K562 (cell line): ENCODE measurements around the gene DUSP9. TPM values are rescaled to one million over a fixed set of nuclear protein-coding genes. Genes with fewer than 3 reads are reported as not detected.

Experiments used
- ATAC-seq: fragments of 200-7000 bp; cut with Tn5 transposase; 3 replicates; pipeline ENCODE4 v1.9.1; 2020; ENCODE audit warnings: moderate library complexity
- BruUV-seq: library from RNA; stranded (reverse); fragments of 400-500 nt; replicated peaks from 2 replicates; lab custom pipeline; 2021; lab: Mats Ljungman, UMichigan
- CTCF ChIA-PET: fragments of 300-600 bp; formaldehyde crosslinking; extraction: SDS; loops from one replicate; lab custom pipeline; 2021; ENCODE audit warnings: low intra/inter-chr PET ratio; lab: Yijun Ruan, JAX
- POLR2A ChIA-PET: fragments of 300-600, 350-650 bp; sonication (Branson Sonifier 250); formaldehyde crosslinking; extraction: SDS; loops from one replicate; lab custom pipeline; 2021; ENCODE audit warnings: antibody characterized with exemption, inconsistent platforms; lab: Yijun Ruan, JAX
- DNase-seq, 4 experiments: peaks; one replicate each; pipeline versions ENCODE4 v3.0.0 to v3.0.0-alpha.2; 2011 to 2018; ENCODE audit warnings: low spot score in 3 of 4, mixed read lengths in 3 of 4; ENCODE audit errors: extremely low read depth in 1 of 4
- FAIRE-seq: peaks from 2 replicates; lab custom pipeline; 2011; peaks lifted over from hg19 to GRCh38; lab: Jason Lieb, UNC
- H2AFZ ChIP-seq: 2 replicates; pipeline ENCODE4 v1.6.0; 2011; ENCODE audit warnings: low read depth, low read length, control low read depth, inconsistent platforms
- H3K27ac ChIP-seq: fragments of 200-600 bp; 3 replicates; pipeline ENCODE4 v1.8.0; 2011; ENCODE audit warnings: low read depth, mild to moderate bottlenecking, control low read depth, inconsistent platforms, low read length, moderate library complexity, mixed read lengths; ENCODE audit errors: extremely low read depth
- H3K27me3 ChIP-seq, 2 experiments: fragments of 300-600 bp in 1 of 2; 2 replicates in 1 of 2; 3 replicates in 1 of 2; pipeline versions ENCODE4 v1.6.0 to v1.8.0; 2011; ENCODE audit warnings: inconsistent platforms in 2 of 2, low read length in 2 of 2, mild to moderate bottlenecking in 1 of 2, mixed read lengths in 1 of 2, moderate library complexity in 1 of 2; ENCODE audit not compliant: control insufficient read depth in 2 of 2, insufficient read depth in 2 of 2
- H3K36me3 ChIP-seq: fragments of 300-600 bp; 3 replicates; pipeline ENCODE4 v1.8.0; 2011; ENCODE audit warnings: mild to moderate bottlenecking, low read length, inconsistent platforms; ENCODE audit not compliant: control insufficient read depth, insufficient read depth
- H3K4me1 ChIP-seq, 2 experiments: fragments of 200-600 bp in 1 of 2; replicated peaks in 1 of 2; 2 replicates in 1 of 2; 3 replicates in 1 of 2; pipeline versions ENCODE4 v1.5.1 to v1.8.0; 2011; ENCODE audit warnings: inconsistent platforms in 2 of 2, low read length in 2 of 2, mild to moderate bottlenecking in 1 of 2, mixed read lengths in 1 of 2, moderate library complexity in 1 of 2; ENCODE audit not compliant: control insufficient read depth in 2 of 2, insufficient read depth in 2 of 2
- H3K4me2 ChIP-seq: 2 replicates; pipeline ENCODE4 v1.6.1; 2011; ENCODE audit warnings: low read length, control low read depth, inconsistent platforms, mixed read lengths; ENCODE audit not compliant: insufficient read depth
- H3K4me3 ChIP-seq: fragments of 200-600 bp; sonication (generic), shearing (Covaris generic); 2 replicates; pipeline ENCODE4 v1.5.1; 2016; ENCODE audit warnings: control low read depth, inconsistent platforms
- H3K79me2 ChIP-seq: fragments of 200-600 bp; 3 replicates; pipeline ENCODE4 v1.8.0; 2011; ENCODE audit warnings: low read length, inconsistent platforms; ENCODE audit not compliant: control insufficient read depth, insufficient read depth
- H3K9ac ChIP-seq, 2 experiments: 2 replicates each; pipeline versions ENCODE4 v1.6.0 to v1.6.1; 2011; ENCODE audit warnings: low read depth in 2 of 2, low read length in 2 of 2, control low read depth in 1 of 2, inconsistent platforms in 1 of 2, mild to moderate bottlenecking in 1 of 2, mixed read lengths in 1 of 2; ENCODE audit not compliant: insufficient read depth in 1 of 2
- H3K9me1 ChIP-seq: one replicate; pipeline ENCODE4 v1.6.0; 2011; ENCODE audit warnings: inconsistent platforms, mild to moderate bottlenecking, low read length, moderate library complexity; ENCODE audit not compliant: control insufficient read depth, insufficient read depth
- H3K9me3 ChIP-seq: replicated peaks from 2 replicates; pipeline ENCODE4 v1.5.1; 2011; ENCODE audit warnings: low read depth, low read length, inconsistent platforms; ENCODE audit not compliant: control insufficient read depth, insufficient read depth
- H4K20me1 ChIP-seq: replicated peaks from 2 replicates; pipeline ENCODE4 v1.6.1; 2011; ENCODE audit warnings: low read length, inconsistent platforms, mixed read lengths; ENCODE audit not compliant: control insufficient read depth, insufficient read depth
- CEBPG ChIP-seq, 3 experiments: fragments of 200-800 bp in 1 of 3; sonication (Bioruptor generic) in 1 of 3; sonication (generic) in 1 of 3; formaldehyde crosslinking in 1 of 3; IDR thresholded peaks in 2 of 3; conservative IDR thresholded peaks in 1 of 3; 2 replicates each; pipeline versions ENCODE4 v1.6.1 to v1.8.0; 2016 to 2022; ENCODE audit warnings: missing compliant biosample characterization in 2 of 3, missing genetic modification characterization in 2 of 3, mild to moderate bottlenecking in 1 of 3, missing genetic modification reagents in 1 of 3
- GTF2A2 ChIP-seq: IDR thresholded peaks from 2 replicates; pipeline ENCODE4 v1.6.1; 2016; ENCODE audit warnings: mild to moderate bottlenecking, missing genetic modification characterization, missing compliant biosample characterization
- ILF3 ChIP-seq: fragments of 450-650 bp; IDR thresholded peaks from 2 replicates; pipeline ENCODE4 v1.6.1; 2018; ENCODE audit warnings: antibody characterized with exemption, mild to moderate bottlenecking, moderate library complexity, borderline replicate concordance
- KAT8 ChIP-seq: fragments of 450-650 bp; IDR thresholded peaks from 2 replicates; pipeline ENCODE4 v1.6.1; 2016; ENCODE audit warnings: low read depth, mild to moderate bottlenecking
- KLF1 ChIP-seq: fragments of 450-650 bp; IDR thresholded peaks from 2 replicates; pipeline ENCODE4 v1.6.1; 2016; ENCODE audit warnings: missing genetic modification characterization, missing compliant biosample characterization
- MCM2 ChIP-seq: fragments of 450-650 bp; IDR thresholded peaks from 2 replicates; pipeline ENCODE4 v1.6.1; 2017; ENCODE audit warnings: low read depth, mild to moderate bottlenecking
- POU5F1 ChIP-seq: fragments of 150-350 bp; IDR thresholded peaks from 2 replicates; pipeline ENCODE4 v1.6.1; 2014; ENCODE audit warnings: borderline replicate concordance, low read length, low read depth, mild to moderate bottlenecking; ENCODE audit not compliant: partially characterized antibody
- TAF1 ChIP-seq: IDR thresholded peaks from 2 replicates; pipeline ENCODE4 v1.6.1; 2011; ENCODE audit warnings: mild to moderate bottlenecking, low read length, moderate library complexity; ENCODE audit not compliant: insufficient read depth, control insufficient read depth, severe bottlenecking; ENCODE audit errors: extremely low read depth
- ZNF668 ChIP-seq: fragments of 250-450 bp; sonication (Bioruptor Pico); IDR thresholded peaks from 2 replicates; pipeline ENCODE4 v1.8.0; 2022; ENCODE audit warnings: mild to moderate bottlenecking, inconsistent platforms
- WGBS: fragments of 100-300 bp; shearing (Covaris generic); methylation state at CpG from one replicate; pipeline ENCODE4 v1.1.6; 2016; ENCODE audit warnings: low coverage, mixed read lengths; ENCODE audit not compliant: insufficient coverage; ENCODE audit errors: missing lambda C conversion rate; 5-methylcytosine and 5-hydroxymethylcytosine counted together
- in situ Hi-C: fragments of 300-500 bp; cut with MboI; formaldehyde crosslinking; loops from 4 replicates; pipeline ENCODE4 v1.15.0; 2018; ENCODE audit warnings: inconsistent platforms, mixed read lengths
- intact Hi-C: fragments of 100-400 bp; cut with micrococcal nuclease; formaldehyde crosslinking; loops from 2 replicates; pipeline ENCODE4 v1.14.2; 2022
- polyA plus RNA-seq, 8 experiments: library from polyadenylated mRNA; depleted of rRNA in 4 of 8; stranded (reverse) in 5 of 8; unstranded in 3 of 8; fragments of >200 nt; fragmentation: Nextera tagmentation in 2 of 8; fragmentation: Illumina TruSeq in 1 of 8; extraction: Ambion mirVana in 2 of 8; extraction: Trizol in 1 of 8; gene quantifications; 2 replicates each; pipeline versions ENCODE4 v1.2.1 to v1.2.3, GENCODE V29; 2011 to 2014; ENCODE audit warnings: inconsistent platforms in 1 of 8, missing spikeins in 1 of 8
- total RNA-seq, 7 experiments: library from RNA; depleted of rRNA in 6 of 7; stranded (reverse); fragments of >200 nt in 6 of 7; fragmentation: Illumina TruSeq in 2 of 7; extraction: Trizol in 2 of 7; gene quantifications; 2 replicates each; pipeline versions ENCODE4 v1.2.1 to v1.2.3, GENCODE V29; 2011 to 2021; ENCODE audit warnings: low replicate concordance in 1 of 7
- TF ChIP-seq, protein P1 (sequence below): sonication (generic); formaldehyde crosslinking; IDR thresholded peaks from 2 replicates; pipeline ENCODE4 v1.8.1; 2022; ENCODE audit warnings: missing genetic modification reagents

The DUSP9 gene
- total and polyA plus RNA-seq, 9 of the 15 experiments (the other 6 are each of a cell fraction or from before 2014, with no cell fraction given), result 0.11 to 14.1 (median 5.5) TPM

DNA sequence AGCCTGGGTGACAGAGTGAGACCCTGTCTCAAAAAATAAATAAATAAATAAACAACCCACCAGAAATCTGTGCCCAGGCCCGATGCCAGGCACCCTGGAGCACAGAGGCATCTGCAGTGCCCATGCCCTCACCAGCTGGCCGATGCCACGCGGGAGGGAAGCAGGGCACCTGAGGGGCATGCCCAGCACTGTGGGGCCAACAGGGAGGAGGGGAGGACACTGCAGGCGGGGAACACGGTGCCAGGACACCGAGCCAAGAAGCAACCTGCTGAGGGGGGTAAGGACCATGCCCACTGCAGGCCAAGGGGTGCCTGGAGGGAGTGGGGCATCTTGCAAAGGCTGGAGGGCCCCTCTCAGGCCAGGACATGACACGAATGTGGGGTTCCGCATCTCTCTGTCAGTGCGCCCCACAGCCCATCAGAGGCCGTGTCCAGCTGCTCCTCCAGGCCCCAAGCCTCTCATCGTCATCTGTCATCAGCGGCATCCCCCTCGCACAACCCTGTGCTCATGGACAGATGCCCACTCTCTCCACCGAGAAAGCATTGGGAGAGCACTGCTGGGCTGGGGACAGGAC is 13.3 kb upstream of the DUSP9 start (continued):
- TF ChIP-seq ILF3, result no peak
- TF ChIP-seq, all 486 proteins: peak for 0

DNA sequence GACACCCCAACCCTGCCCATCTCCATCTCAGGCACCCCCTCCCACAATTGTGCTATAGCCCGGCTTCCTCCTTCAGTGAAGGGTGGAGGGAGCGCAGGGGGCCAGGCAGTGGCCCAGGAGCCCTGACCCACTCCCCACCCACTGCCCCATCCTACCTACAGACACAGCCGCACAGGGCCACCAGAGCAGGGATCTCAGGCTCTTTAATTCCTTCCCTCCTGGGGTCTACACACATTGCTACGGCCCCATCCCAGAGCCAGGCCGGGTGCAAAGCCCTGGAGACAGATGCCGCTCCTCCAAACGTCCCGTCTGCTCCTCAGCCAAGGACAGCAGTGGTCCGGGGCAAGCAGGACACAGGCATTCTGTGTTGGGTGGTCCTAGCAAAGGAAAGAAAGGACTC is 12.8 kb upstream of the DUSP9 start:
- FAIRE-seq (no peak), ATAC-seq (no peak), DNase-seq (no peak)
- no peaks in the 10 kb centered on the region for H3K9me3 ChIP-seq
- 11% methylated on average over 8 of the region's 9 CpGs for WGBS
- H3K36me3 ChIP-seq, result no peaks in the 10 kb centered on the region
- intact Hi-C loops (no loop called here), in situ Hi-C loops (no loop called here)
- H3K4me3 ChIP-seq, result no peak overlapping the region
- no peaks in the 10 kb centered on the region for H3K79me2 ChIP-seq
- POLR2A ChIA-PET, result no interaction called here
- H2AFZ ChIP-seq, result no peak overlapping the region
- peaks cover 11 to 77% of the 10 kb centered on the region in 2 experiments; a peak in 4 of 5 replicates for H3K27me3 ChIP-seq
- H3K9me1 ChIP-seq, result no peaks in the 10 kb centered on the region
- H3K9ac ChIP-seq, result no peak overlapping the region
- no peaks in the 10 kb centered on the region for H4K20me1 ChIP-seq
- H3K4me1 ChIP-seq, result peaks cover 0 to 18% of the 10 kb centered on the region in 2 experiments; a peak in 1 of 5 replicates
- no peak overlapping the region for H3K4me2 ChIP-seq
- no peak overlapping the region for H3K27ac ChIP-seq
- CTCF ChIA-PET, result no interaction called here
- no TSS peak for BruUV-seq
- no peak for TF ChIP-seq GTF2A2 (tag)
- no peak for TF ChIP-seq KAT8
- TF ChIP-seq ZNF668, result no peak
- TF ChIP-seq CEBPG (CRISPR knock-in tag; IDR thresholded peaks at IDR 0.05), result no peak
- no peak for TF ChIP-seq CEBPG (tag; conservative IDR thresholded peaks at IDR 0.05 in 1 of 2, IDR thresholded peaks at IDR 0.05 in 1 of 2)
- TF ChIP-seq, protein P1, sequence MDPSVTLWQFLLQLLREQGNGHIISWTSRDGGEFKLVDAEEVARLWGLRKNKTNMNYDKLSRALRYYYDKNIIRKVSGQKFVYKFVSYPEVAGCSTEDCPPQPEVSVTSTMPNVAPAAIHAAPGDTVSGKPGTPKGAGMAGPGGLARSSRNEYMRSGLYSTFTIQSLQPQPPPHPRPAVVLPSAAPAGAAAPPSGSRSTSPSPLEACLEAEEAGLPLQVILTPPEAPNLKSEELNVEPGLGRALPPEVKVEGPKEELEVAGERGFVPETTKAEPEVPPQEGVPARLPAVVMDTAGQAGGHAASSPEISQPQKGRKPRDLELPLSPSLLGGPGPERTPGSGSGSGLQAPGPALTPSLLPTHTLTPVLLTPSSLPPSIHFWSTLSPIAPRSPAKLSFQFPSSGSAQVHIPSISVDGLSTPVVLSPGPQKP (CRISPR knock-in tag), result no peak
- no peak for TF ChIP-seq KLF1 (tag)
- TF ChIP-seq MCM2, result no peak
- TF ChIP-seq POU5F1, result no peak
- no peak for TF ChIP-seq TAF1
